G401 (cell line): ENCODE data around the gene EGF. TPM values are rescaled to one million over a fixed set of nuclear protein-coding genes. Genes with fewer than 3 reads are reported as not detected.
"Not testable (repeated sequence)": the region's sequence is repeated elsewhere in the genome, so short reads cannot be mapped to it uniquely, and the experiment has no call there.

Experiments used
- DNase-seq: peaks from one replicate; pipeline ENCODE4 v3.0.0-alpha.2; 2015; ENCODE audit warnings: low spot score
- in situ Hi-C: cut with HindIII; loops from 2 replicates; pipeline ENCODE4 v1.10.0; 2016; ENCODE audit warnings: low sequenced_read_pairs, mixed read lengths
- total RNA-seq: library from RNA; depleted of rRNA; stranded (reverse); fragments of >200 nt; shearing (Covaris generic); gene quantifications from 2 replicates; pipeline ENCODE4 v1.2.3, GENCODE V29; 2014; rRNA removed

EGF gene
- total RNA-seq, result not detected in 2 replicates

DNA sequence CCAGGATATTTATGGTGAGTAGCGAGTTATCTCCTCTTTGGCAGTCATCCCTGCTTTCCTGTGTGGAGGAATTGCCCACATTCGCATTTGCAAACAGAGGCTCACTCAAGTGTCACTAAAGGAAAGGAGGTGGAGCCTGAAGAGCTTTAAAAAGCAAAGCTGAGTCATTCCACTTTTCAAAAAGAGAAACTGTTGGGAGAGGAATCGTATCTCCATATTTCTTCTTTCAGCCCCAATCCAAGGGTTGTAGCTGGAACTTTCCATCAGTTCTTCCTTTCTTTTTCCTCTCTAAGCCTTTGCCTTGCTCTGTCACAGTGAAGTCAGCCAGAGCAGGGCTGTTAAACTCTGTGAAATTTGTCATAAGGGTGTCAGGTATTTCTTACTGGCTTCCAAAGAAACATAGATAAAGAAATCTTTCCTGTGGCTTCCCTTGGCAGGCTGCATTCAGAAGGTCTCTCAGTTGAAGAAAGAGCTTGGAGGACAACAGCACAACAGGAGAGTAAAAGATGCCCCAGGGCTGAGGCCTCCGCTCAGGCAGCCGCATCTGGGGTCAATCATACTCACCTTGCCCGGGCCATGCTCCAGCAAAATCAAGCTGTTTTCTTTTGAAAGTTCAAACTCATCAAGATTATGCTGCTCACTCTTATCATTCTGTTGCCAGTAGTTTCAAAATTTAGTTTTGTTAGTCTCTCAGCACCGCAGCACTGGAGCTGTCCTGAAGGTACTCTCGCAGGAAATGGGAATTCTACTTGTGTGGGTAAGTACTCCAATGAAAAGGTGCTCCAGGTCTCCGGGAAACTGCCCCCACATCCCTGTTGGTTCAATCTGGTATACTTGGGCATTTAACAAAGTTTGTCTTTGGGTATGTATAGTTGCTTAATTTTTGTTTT, at the start of gene EGF:
TSS of gene EGF (plus strand) at position 178 of the 890 bp plus-strand sequence. CDS start at position 631, 453 bp downstream.
- in situ Hi-C loops, result no loop called here
- no peak for DNase-seq

DNA sequence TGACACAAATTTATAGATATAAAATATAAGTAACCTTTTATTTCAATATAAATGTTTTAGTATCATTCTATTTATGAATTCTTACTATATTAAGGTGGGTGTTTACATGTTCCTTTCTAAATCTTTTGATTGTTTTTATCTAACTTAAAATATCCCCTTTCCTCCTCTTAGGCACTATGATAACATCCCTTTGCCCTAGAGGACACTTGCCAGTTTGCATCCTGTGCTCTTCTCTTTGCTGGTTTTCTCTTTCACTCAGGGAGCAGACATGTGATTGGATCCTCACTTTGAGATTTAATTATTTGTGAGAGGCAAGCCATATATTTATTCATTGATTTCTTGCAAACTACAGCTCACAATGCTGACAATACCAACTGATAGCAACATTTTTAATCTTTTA, 48.5 kb upstream of the EGF start:
- no peak for DNase-seq
- in situ Hi-C loops, result no loop called here

DNA sequence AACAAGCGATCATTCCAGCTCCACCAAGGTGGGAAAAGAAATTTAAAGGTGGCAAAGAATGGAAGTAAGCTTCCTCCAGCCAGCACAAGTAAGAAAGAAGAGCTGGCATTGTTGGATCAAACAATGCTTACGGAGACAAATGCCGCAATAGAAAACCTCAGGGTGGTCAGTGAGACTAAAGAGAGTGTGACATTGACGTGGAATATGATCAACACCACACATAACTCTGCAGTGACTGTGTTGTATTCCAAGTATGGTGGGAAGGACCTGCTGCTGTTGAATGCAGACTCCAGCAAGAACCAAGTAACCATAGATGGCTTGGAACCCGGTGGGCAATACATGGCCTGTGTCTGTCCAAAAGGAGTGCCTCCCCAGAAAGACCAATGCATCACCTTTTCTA, 42.6 kb upstream of the EGF start:
- in situ Hi-C loops, result no loop called here
- no peak for DNase-seq

DNA sequence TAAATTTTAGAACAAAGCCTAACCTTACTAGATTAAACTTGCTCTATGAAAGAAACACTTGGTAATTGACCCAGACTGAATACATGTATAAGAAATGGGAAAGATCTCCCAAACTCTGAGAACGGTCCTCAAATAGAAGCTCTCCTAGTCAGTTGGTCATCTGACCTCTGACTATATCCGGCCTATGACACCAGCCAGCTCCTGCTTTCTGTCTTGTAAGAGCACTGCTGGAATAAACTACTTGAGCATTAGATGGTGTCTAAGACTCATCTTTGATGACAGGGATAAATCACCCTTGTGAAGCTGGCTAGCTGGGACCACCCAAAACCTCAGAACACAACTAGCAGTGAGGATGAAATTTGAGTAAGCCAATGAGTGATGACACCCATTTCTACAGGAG, 40.6 kb upstream of the EGF start:
- DNase-seq, result no peak
- in situ Hi-C loops, result no loop called here

DNA sequence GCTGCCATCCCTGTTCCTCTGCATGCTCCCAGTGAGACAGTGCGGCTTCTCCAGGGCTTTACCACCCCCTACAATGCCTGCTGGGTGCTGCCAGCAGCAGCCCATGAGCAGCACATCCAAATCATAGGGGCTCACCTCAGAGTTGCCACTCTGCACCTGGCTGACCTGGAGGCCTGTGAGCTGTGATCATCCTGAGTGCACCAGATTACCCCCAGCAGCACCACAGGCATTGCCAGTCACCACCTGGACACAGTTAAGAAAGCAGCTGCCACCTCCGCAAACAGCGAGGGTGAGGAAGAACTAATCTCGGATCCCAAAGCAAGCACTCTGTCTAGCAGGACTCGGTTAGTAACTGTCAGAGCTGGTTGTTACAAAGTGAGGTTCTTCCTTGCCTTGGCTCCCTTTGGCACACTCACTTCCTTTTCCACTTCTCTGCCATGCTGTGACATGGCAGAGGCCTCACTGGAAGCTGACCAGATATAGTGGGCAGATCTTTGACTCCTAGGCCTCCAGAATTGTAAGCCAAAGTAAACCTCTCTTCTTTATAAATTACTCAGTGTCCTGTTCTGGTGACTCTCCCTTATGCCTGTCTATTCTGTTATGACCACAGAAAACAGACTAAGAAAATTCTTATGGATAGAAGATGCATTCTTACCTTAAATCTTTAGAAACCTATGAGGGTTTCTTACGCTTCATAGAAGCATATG, 39.6 kb upstream of the EGF start:
- DNase-seq, result no peak
- in situ Hi-C loops, result no loop called here

DNA sequence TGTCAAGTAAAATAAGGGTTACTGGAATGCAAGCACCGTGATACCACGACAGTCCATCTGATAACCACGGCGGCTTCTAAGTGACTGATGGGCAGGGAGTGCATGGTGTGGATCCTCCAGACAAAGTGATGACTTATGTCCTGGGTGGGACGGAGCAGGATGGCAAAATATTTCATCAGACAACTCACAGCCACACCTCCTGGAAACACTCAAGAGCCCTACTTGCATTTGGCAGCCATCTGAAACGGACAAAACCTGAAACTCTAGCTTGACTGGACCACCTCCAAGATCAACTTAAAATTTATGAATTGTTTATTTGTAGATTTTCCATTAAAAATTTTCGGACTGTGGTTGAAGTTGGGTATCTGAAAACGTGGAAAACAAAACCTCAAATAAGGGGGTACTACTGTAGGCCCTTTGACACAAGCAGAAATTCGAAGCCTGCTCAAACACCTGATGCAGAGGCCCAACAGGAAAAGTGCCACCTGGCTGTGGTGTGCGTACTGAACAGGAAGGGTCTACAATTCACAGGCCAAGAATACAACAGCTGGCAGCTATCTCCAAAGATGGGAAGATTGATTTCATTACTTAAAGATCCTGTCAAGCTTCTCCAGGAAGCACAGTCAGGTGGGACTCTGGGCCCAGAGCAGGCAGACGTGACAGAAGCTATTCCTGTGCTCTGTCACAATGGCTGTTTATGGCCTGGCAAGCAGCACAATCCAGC, 38.7 kb upstream of the EGF start:
- in situ Hi-C loops, result no loop called here
- DNase-seq, result no peak

DNA sequence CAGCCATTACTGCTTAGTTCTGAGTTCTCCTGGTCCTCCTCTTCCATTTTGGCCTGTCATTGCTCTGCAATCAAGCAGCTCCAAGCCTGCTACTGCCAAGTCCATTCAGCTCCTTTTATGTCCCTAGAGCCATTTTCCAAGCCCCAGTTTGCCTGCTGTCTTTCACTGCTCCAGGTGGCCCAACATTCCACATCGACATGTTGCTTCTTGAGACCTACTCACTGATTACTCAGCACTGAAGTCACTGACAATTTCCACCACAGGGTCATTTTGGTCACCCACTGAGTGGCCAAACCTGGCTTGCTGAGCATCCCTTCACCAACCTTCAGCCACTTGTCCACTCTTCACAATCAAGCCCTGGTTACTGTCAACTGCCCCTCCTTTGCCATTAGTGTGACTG, 37.6 kb upstream of the EGF start:
- in situ Hi-C loops, result no loop called here

DNA sequence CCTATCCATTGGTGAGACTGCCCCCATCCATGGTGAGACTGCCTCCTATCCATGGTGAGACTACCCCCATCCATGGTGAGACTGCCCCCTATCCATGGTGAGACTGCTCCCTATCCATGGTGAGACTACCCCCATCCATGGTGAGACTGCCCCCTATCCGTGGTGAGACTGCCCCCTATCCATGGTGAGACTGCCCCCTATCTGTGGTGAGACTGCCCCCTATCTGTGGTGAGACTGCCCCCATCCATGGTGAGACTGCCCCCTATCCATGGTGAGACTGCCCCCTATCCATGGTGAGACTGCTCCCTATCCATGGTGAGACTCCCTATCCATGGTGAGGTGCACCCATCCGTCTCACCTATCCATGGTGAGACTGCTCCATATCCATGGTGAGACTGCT, 37.1 kb upstream of the EGF start:
- DNase-seq, in situ Hi-C loops: not testable (repeated sequence)

More for the DNA sequence above, 37.6 kb upstream of the EGF start:
- no peak for DNase-seq

DNA sequence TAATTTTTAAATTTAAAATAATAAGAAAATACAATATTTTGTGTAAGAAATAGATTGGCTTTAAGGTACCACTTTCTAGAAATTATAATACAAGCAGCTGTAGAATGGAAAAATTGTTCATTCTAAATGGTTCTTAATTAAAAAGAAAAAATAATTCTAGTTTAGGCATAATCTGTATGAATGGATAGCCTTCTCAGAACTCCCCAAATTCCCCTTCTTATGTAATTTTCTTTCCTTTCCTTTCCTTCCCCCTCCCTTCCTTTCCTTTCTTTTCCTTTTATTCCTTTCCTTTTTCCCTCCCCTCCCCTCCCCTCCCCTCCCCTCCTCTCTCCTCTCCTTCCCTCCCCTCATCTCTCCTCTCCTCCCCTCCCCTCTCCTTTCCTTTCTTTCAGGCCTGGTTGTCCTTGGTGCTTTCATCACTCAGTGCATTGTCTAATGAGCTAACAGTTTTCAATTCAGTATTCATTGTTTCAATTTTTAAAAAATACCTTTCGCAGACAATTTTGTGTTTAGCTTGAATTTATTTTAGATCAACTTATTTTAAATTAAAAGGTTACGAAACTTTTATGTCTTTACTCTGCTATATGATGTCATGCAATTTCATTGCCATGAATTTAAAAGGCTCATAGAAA, 35.9 kb upstream of the EGF start:
- no peak for DNase-seq
- in situ Hi-C loops, result no loop called here

DNA sequence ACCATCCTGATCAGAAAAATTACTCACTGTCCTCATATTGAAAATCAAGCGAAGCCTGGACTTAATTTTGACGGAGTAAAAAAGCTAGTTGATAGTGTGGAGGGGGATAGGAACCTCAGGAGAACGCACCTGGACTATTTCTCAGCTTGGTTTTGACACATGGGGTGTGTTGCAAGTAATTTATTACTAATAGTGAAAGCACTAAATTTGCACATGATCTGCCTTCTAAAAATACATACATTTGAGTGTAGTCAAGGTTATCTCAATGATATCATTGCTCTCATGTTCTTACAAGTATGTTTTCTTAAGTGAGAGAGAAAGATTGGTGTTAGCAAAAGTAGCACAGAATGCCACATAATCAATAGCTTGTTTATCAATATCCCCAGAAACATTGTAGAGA, 35.3 kb upstream of the EGF start:
- in situ Hi-C loops, result no loop called here
- no peak for DNase-seq

DNA sequence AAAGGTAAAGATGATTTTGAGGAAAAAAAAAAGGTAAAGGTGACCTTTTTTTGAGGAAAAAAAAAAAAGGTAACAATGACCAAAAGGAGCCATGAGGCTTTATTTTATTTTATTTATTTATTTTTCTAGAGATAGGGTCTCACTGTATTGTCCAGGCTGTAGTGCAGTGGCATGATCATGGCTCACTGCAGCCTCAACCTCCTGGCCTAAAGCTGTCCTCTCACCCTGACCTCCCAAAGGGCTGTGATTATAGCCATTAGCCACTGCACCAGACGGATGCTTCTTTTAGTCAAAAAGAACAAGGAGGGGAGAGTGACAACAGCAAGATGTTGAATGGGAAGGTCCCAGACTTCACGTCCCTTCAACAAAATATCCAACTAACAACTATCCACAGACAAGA, 34.3 kb upstream of the EGF start:
- no peak for DNase-seq
- in situ Hi-C loops, result no loop called here

DNA sequence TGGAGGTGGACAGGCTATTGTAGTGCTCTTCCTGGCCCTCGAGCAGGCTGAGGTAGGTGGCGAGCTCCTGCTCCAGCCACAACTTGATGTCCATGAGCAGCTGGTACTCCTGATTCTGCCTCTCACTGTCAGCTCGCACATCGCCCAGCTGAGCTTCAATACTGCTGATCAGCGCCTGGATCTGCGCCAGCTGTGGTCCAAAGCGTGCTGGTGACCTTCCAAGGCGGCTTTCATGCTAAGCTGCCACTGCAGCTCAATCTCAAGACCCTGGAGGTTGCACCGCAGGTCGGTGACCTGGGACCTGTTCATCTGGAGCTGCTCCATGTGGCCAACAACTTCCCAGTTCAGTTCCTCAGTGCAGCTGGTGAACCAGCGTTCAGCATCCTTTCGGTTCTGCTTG, 33.6 kb upstream of the EGF start:
- in situ Hi-C loops, result no loop called here
- DNase-seq, result no peak

DNA sequence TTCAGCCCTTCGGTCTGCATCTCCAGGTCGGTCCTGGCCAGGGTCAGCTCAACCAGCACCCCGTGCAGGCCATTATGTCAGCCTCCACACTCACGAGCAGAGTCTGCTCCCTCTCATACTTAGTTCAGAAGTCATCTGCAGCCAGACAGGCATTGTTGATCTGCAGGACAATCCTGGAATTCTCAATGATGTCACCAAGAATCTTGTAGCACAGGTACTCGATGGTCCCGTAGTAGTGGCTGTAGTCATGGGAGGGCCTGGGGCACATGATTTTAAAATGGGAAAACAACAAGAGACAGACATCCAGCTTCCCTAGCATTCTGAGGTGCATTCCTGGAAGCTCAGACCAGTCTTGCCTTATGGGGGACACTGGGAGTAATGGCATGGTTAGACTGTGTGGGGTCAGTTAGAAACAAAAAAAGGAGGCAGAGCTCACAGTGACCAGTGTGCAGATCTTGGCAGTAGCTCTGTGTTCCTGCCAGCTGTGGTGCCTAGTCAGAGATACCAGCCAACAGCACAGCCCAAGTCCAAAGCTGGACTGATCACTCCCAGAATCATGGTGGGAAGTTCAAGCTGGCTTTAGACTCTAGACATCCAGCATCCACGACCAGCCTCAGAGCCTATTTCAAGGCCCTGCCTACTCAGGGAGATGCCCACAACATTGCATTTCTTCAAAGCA, 32.9 kb upstream of the EGF start:
- in situ Hi-C loops, result no loop called here
- DNase-seq, result no peak

DNA sequence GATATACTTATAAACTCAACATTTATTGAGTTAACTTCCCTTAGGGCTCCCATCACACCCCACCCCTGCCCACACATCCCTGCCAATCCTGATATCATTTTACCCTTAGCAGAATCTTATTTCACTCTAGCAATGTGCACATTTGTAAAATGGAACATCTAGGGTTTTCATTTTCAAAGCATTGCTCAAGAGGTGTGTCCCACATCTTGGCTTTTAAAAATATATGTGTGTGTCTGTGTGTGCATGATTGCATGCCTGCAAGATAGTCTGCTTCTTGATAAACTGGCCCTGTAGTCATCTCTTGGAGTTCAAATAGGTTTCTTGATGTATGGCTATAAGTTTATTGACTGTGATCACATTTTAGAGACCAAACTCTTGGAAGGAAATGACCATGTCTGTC, 26.4 kb upstream of the EGF start:
- in situ Hi-C loops, result no loop called here
- no peak for DNase-seq

DNA sequence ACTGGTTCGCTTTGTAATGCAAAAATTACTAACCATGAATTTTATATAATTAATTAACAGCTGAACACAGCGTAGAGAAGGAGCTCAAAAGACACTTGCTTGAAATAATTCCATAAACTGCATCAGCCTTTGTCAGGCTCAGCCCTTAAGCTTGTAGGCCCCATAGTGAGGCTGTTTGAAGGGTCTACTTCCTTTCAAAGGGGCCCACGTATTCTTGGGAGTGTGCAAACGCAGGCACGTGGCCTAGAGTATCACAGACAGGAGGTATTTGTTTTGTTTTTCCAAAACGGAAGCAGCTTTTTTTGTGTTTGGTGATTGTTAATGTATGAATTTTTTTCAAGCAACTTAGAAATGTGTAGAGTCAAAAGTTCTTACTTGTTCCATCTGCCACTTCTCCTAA, 25.6 kb upstream of the EGF start:
- in situ Hi-C loops, result no loop called here
- no peak for DNase-seq

DNA sequence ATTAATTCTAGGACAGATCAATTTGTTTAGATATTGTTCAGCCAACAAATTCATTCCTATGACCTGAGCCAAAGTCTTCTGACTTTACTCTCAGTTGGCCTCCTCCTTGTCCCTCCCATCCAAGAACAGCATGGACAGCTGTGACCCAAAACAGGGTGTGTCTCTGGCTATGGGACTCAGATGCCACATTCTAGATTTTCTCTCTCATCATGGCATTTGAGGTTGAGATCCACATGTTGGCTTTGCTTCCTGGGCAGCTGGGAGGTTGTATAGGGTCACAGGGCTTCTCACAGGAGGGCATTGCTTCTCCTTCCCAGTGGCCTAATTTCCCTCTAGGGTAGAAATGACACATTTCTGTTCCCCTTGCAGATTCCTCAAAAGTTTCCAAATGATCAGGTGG, 22.6 kb upstream of the EGF start:
- no peak for DNase-seq
- in situ Hi-C loops, result no loop called here

DNA sequence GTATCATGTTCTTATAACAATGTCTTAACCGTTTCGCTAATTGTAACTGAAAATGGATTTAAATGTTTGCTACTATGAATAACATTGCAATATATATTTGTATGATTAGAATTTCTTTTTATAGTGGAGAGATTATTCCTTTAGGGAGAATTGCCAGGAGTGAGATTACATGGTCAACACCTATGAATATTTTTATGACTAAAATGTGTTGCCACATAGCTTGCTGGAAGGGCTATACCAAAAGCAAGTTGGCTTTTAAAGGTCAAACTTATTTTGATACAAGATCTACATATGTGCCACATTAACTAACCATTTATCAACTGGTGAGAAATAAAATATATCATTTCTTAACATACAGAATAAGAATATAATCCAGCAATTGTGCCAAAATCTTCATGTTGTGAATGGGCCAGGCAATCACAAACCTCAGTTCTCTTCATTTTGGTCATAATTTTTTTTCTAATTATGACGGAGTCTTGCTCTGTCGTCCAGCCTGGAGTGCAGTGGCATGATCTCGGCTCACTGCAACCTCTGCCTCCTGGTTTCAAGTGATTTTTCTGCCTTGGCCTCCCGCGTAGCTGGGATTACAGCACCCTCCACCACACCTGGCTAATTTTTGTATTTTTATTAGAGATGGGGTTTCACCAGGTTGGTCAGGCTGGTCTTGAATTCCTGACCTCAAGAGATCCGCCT, 10.0 kb upstream of the EGF start:
- in situ Hi-C loops, result no loop called here
- no peak for DNase-seq

DNA sequence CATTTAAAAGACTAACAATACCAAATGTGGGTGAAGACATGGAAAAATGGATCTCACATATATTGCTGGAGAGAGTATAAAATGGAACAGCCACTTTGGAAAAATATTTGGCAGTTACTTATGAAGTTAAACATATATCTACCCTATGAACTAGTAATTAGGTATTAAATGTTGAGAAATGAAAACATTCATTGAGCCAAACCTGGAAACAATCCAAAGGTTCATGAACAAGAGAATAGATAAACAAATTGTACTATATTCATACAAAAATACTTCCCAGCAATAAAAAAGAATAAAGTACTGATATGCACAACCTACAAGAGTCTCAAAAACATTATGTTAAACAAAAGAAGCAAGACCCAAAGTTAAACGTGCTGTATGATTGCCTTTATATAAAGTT, 4.0 kb upstream of the EGF start:
- no peak for DNase-seq
- in situ Hi-C loops, result no loop called here

DNA sequence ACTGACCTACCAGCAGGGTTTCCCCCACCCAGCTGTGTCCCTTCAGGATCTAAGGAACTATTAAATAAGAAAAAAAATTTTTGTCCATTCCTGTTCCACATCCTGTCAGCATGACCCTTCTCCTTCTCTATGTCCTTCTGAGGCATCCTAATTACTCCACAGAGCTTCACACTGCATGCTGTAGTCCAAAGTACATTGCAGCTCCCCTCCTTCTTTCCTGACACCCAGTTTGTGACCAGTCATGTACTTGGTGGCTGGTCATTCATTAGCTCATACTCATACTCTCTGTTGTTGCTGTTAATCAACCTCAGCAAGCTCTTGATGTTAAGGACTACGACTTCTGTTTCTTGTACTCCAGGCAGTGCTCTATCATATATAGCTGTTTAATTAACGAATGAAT, 2.4 kb upstream of the EGF start:
- in situ Hi-C loops, result no loop called here
- no peak for DNase-seq
